Psoas muscle (tissue), 8 donors: ENCODE data around the gene CCL13. TPM values are rescaled to one million over a fixed set of nuclear protein-coding genes. Genes with fewer than 3 reads are reported as not detected.

Experiments
- ATAC-seq, 4 donors: fragments of 200-7000 bp; cut with Tn5 transposase; one replicate each; pipeline ENCODE4 v1.9.1; 2020; ENCODE audit warnings: moderate library complexity in 3 of 4, mild to moderate bottlenecking in 2 of 4
- DNase-seq, 2 donors: peaks; one replicate each; pipeline ENCODE4 v3.0.0-alpha.2; 2020
- H3K27ac ChIP-seq: fragments of 200-600 bp; one replicate; pipeline ENCODE4 v1.8.0; 2022
- H3K27me3 ChIP-seq, 3 donors: fragments of 200-600 bp in 1 of 3; one replicate each; pipeline versions ENCODE4 v1.6.1 to v1.8.0; 2013 to 2022; ENCODE audit warnings: low read length in 2 of 3, mild to moderate bottlenecking in 2 of 3, moderate library complexity in 1 of 3; ENCODE audit not compliant: insufficient read depth in 3 of 3
- H3K36me3 ChIP-seq, 2 donors: fragments of 200-600 bp in 1 of 2; one replicate each; pipeline versions ENCODE4 v1.6.1 to v1.8.0; 2013 to 2022; ENCODE audit warnings: low read depth in 1 of 2, mild to moderate bottlenecking in 1 of 2, moderate library complexity in 1 of 2; ENCODE audit not compliant: insufficient read depth in 1 of 2
- H3K4me1 ChIP-seq: fragments of 200-600 bp; one replicate; pipeline ENCODE4 v1.8.0; 2022
- H3K4me3 ChIP-seq: fragments of 200-600 bp; one replicate; pipeline ENCODE4 v1.8.0; 2022; ENCODE audit warnings: mild to moderate bottlenecking
- H3K9me3 ChIP-seq: fragments of 200-600 bp; one replicate; pipeline ENCODE4 v1.8.0; 2022
- WGBS, 3 donors: extraction: QIAGEN DNeasy Blood & Tissue Kit; methylation state at CpG; one replicate each; pipeline versions ENCODE4 v1.1.6 to v1.1.7; 2013; 5-methylcytosine and 5-hydroxymethylcytosine counted together
- intact Hi-C, 2 donors: fragments of 100-400 bp; cut with DNase I; formaldehyde crosslinking; loops; one replicate each; pipeline versions ENCODE4 v1.11.0 to v1.14.2; 2022
- polyA plus RNA-seq, 3 donors: library from polyadenylated mRNA; stranded (reverse); fragments of 200-250 nt; gene quantifications; one replicate each; pipeline ENCODE4 v1.2.3, GENCODE V29; 2013
- total RNA-seq, 4 donors: library from RNA; stranded (reverse); fragmentation: NEBNext Ultra II Directional in 2 of 4; extraction: Animal tissue kit (Norgen Biotek cat#: 25700) in 2 of 4; gene quantifications; one replicate each; pipeline versions ENCODE4 v1.2.1 to v1.2.4, GENCODE V29; 2021 to 2023
- TF ChIP-seq, protein P1 (sequence below): fragments of 200-600 bp; IDR thresholded peaks from one replicate; pipeline ENCODE4 v1.8.0; 2022; ENCODE audit warnings: antibody characterized with exemption
- donor health status: healthy with polysubstance abuse.
- donor health status: DM: no; HTN: no; CAD: no; lungs with moderate emphysema.
- donor health status: Bipolar disorder and iron deficiency.
- donor health status: healthy.
- donor health status: DM: yes; HTN: yes; CAD: no.
- donor health status: DM: no; HTN: no; CAD: no.
- donor health status: DM: no; HTN: no; CAD: no.
- donor health status: DM: yes; HTN: yes; CAD: no.

CCL13 gene
- total and polyA plus RNA-seq, 7 donors, result 0.10 to 1.2 (median 0.27) TPM; not detected in 2

DNA sequence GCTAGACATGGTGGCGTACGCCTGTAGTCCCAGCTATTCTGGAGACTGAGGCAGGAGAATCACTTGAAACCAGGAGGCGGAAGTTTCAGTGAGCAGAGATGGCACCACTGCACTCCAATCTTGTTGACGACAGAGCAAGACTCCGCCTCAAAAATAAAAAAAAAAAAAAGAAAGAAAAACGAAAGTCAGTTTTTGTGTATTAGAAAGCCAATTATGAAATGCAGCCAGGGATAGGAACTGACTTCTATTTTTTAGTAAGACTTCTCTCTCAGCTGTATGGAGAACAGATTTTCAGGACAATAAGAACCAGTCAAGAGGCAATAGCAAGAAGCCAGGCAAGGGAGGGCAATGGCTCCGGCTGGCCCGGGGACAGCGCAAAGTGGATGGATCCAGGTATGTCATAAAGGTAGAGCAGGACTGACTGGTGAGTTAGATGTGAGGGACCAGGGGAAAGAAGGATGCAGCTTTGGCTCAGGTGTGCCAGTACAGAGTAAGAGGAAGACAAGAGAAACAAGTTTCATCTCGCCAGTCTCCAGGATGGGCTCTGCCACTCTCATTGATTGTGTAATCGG, 19.2 kb downstream of the CCL13 start:
- Histone ChIP-seq H3K9me3 (no peaks in the 10 kb centered on the region), H3K27me3 (peaks cover 0 to 5% (median 3%) of the 10 kb centered on the region in 3 donors), H3K4me1 (no peaks in the 10 kb centered on the region), H3K27ac (no peak overlapping the region), H3K4me3 (no peak overlapping the region), H3K36me3 (no peaks in the 10 kb centered on the region)
- intact Hi-C loops, result no loop called here
- WGBS, 3 donors, result 89 to 90% (median 90%) methylated on average over 11 of the region's 11 CpGs
- DNase-seq (no peak), ATAC-seq (no peak)
- TF ChIP-seq, protein P1, sequence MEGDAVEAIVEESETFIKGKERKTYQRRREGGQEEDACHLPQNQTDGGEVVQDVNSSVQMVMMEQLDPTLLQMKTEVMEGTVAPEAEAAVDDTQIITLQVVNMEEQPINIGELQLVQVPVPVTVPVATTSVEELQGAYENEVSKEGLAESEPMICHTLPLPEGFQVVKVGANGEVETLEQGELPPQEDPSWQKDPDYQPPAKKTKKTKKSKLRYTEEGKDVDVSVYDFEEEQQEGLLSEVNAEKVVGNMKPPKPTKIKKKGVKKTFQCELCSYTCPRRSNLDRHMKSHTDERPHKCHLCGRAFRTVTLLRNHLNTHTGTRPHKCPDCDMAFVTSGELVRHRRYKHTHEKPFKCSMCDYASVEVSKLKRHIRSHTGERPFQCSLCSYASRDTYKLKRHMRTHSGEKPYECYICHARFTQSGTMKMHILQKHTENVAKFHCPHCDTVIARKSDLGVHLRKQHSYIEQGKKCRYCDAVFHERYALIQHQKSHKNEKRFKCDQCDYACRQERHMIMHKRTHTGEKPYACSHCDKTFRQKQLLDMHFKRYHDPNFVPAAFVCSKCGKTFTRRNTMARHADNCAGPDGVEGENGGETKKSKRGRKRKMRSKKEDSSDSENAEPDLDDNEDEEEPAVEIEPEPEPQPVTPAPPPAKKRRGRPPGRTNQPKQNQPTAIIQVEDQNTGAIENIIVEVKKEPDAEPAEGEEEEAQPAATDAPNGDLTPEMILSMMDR, result no peak

DNA sequence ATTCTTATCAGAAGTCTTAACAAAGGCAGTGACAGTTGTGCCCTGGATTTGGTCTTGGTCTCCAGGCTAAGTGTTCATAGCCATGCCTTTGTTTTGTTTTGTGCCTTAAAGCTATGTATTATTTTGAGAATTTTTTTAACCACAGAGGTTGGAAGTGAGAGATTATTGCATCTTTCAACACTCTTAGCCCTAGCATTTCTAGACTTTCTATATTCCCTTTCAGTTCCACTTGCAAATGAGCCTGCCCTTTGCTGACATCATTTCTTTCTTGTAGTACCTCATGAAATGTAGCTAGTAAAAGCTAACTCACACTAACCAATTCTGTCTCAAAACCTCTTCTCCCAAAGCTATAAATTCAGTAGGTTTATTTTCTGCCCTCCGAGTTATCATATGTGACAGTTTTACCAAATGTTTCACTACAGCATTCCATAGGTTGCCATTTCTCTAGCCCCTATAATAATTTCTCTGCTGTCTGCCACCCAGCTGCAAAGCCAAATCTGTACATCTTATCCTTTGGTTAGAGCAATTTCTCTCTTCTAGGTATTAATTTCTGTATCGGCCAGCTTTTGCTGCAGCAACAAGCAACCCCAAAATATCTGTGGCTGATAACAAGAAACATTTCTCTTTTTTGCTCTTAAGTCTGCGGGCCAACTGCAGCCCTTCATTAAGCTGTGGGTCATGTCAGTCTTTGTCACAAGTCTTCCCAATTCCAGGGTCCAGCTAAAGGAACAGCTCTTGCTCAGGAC, 21.0 kb downstream of the CCL13 start:
- no peak for ATAC-seq
- peaks cover 0 to 5% (median 3%) of the 10 kb centered on the region in 3 donors for H3K27me3 ChIP-seq
- TF ChIP-seq, protein P1, result no peak
- no peaks in the 10 kb centered on the region for H3K4me1 ChIP-seq
- no peaks in the 10 kb centered on the region for H3K9me3 ChIP-seq
- H3K36me3 ChIP-seq, result no peaks in the 10 kb centered on the region
- no peak overlapping the region for H3K4me3 ChIP-seq
- 89 to 92% (median 92%) methylated on average over 3 of the region's 3 CpGs for WGBS, 3 donors
- intact Hi-C loops, result no loop called here
- DNase-seq, result no peak
- no peak overlapping the region for H3K27ac ChIP-seq

DNA sequence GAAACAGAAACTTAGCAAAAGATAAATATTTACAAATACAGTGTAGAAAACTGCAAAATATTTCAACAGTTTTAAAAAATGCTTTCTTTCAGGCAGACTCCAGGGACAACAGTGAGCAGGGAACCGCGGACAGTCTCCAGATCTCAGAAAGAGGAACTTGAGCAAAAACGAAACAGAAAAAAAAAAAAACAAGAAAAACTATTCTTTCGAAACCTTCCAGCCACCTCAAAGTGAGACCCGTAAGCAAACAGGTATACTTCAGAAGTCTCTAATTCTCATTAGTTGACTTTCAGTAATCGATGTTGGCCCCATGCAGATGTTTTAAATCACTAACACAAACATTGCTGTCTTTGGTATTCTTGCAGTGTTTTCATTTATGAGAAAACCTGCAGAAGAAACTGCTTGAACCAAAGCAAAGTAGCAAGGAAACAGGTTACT, 22.4 kb downstream of the CCL13 start:
- no peaks in the 10 kb centered on the region for H3K4me1 ChIP-seq
- no peaks in the 10 kb centered on the region for H3K36me3 ChIP-seq
- ATAC-seq, result no peak
- H3K4me3 ChIP-seq, result no peak overlapping the region
- no peak overlapping the region for H3K27ac ChIP-seq
- WGBS, 3 donors, result 52 to 64% (median 64%) methylated on average over 6 of the region's 6 CpGs
- DNase-seq, result no peak
- H3K9me3 ChIP-seq, result no peaks in the 10 kb centered on the region
- TF ChIP-seq, protein P1, result no peak
- intact Hi-C loops, result no loop called here
- peaks cover 0 to 7% (median 3%) of the 10 kb centered on the region in 3 donors for H3K27me3 ChIP-seq

DNA sequence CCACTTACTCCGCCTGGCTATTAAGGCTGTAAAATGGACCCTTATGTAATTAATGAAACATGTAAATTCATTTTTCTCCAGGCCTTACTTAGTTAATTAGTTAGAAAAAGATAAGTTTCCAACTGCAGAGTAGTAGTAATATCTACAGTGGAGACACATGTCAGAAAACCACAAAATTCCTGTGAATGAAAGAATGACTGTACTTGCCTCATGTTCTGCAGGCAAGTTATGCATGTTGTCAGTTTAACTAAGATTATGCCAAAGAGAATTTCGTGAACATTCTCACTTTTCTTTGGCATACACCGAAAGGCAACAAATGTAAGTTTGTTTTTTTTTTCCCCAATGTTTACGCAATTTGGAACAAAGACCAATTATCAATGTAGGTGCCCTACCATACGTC, 23.6 kb downstream of the CCL13 start:
- H3K4me1 ChIP-seq, result no peaks in the 10 kb centered on the region
- H3K4me3 ChIP-seq, result no peak overlapping the region
- DNase-seq, result no peak
- TF ChIP-seq, protein P1, result no peak
- 75 to 80% (median 78%) methylated on average over 5 of the region's 5 CpGs for WGBS, 3 donors
- H3K9me3 ChIP-seq, result no peaks in the 10 kb centered on the region
- ATAC-seq, result no peak
- intact Hi-C loops, result no loop called here
- H3K27me3 ChIP-seq, result peaks cover 0 to 7% (median 3%) of the 10 kb centered on the region in 3 donors
- no peaks in the 10 kb centered on the region for H3K36me3 ChIP-seq
- H3K27ac ChIP-seq, result no peak overlapping the region
